Measurements from ENCODE around the gene FAM163B.

FAM163B gene

DNA sequence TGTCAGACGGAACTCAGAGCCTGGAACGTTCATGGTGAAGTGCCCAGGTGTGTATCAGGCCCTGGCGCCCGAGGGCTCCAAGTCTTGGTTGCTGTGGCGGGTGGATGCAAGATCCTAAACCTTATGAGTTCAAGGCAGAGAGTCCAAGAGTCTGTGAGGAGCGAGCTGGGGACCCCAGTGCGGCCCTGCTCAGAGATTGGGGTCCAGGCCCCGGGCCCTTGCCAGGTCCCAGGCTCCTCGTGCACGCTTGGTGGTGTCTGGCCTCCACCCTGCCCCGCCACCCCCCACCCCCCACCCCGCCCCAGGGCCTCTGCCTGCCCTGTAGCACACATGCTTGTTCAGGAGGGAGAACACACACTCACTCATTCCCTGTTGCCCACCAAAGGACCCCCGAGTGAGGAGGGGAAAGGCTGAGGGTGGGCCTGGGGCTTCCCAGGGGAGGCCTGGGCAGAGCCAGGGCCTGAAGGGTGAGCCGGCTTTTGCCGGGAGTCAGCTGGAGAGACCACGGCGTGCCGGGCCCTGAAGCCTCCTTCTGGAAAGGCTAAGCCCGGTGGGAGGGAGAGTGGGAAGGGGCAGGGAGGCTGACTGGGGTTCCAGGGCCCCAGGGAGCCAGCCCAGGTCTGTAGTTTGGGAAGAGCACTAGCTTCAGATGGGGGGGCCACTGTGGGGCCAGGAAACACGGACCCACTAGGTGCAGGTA is 37.1 kb downstream of the FAM163B start:
- H3K4me3 ChIP-seq (ENCODE audit: control insufficient read depth, low read depth, low read length), result no peak overlapping the region
- no peak for TF ChIP-seq CTCF (IDR thresholded peaks at IDR 0.05; ENCODE audit: control insufficient read depth, insufficient read depth, low read depth, low read length, missing control alignments)
- DNase-seq (ENCODE audit: low read depth), result no peak

GRCh38 chr9:133571391-133571890 is 37.7 kb downstream of the FAM163B start:
- TF ChIP-seq CTCF (IDR thresholded peaks at IDR 0.05; ENCODE audit: control insufficient read depth, insufficient read depth, low read depth, low read length, missing control alignments), result no peak
- no peak overlapping the region for H3K4me3 ChIP-seq (ENCODE audit: control insufficient read depth, low read depth, low read length)

DNA sequence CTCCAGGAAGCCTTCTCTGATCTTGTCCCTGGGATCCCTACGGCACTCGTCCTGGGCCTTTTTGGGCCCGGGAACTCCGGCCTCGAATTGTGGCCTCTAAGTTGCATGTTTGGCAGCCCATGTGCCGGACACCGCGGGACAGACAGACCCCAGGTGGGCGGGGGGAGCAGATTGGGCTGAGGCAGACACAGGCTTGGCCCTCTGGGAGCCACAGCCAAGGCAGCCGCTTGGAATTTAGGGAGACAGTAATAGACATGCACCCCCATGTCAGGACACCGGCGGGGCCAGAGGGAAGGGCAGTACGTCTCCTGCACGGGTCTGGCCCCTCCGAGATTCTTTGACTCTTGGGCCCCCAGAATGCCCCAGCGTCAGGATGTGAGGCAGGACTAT is 38.5 kb downstream of the FAM163B start:
- H3K4me3 ChIP-seq (ENCODE audit: control insufficient read depth, low read depth, low read length), result no peak overlapping the region
- no peak for DNase-seq (ENCODE audit: low read depth)
- no peak for TF ChIP-seq CTCF (IDR thresholded peaks at IDR 0.05; ENCODE audit: control insufficient read depth, insufficient read depth, low read depth, low read length, missing control alignments)

More at GRCh38 chr9:133571391-133571890, 37.7 kb downstream of the FAM163B start:
- no peak for DNase-seq (ENCODE audit: low read depth)

GRCh38 chr9:133569891-133570690 is 39.1 kb downstream of the FAM163B start:
- no peak for DNase-seq (ENCODE audit: low read depth)
- H3K4me3 ChIP-seq (ENCODE audit: control insufficient read depth, low read depth, low read length), result no peak overlapping the region
- TF ChIP-seq CTCF (IDR thresholded peaks at IDR 0.05; ENCODE audit: control insufficient read depth, insufficient read depth, low read depth, low read length, missing control alignments), result no peak

GRCh38 chr9:133569121-133569785 is 39.9 kb downstream of the FAM163B start:
- TF ChIP-seq CTCF (IDR thresholded peaks at IDR 0.05; ENCODE audit: control insufficient read depth, insufficient read depth, low read depth, low read length, missing control alignments), result no peak
- H3K4me3 ChIP-seq (ENCODE audit: control insufficient read depth, low read depth, low read length), result no peak overlapping the region
- DNase-seq (ENCODE audit: low read depth), result no peak

GRCh38 chr9:133568186-133568585 is 41.0 kb downstream of the FAM163B start:
- no peak overlapping the region for H3K4me3 ChIP-seq (ENCODE audit: control insufficient read depth, low read depth, low read length)
- TF ChIP-seq CTCF (IDR thresholded peaks at IDR 0.05; ENCODE audit: control insufficient read depth, insufficient read depth, low read depth, low read length, missing control alignments), result no peak
- no peak for DNase-seq (ENCODE audit: low read depth)
